Dermis microvascular lymphatic vessel endothelial cell (primary cell): Measurements from ENCODE around the gene PHACTR2. TPM values are rescaled to one million over a fixed set of nuclear protein-coding genes. Genes with fewer than 3 reads are reported as not detected.
"Not testable (repeated sequence)": the region's sequence is repeated elsewhere in the genome, so short reads cannot be mapped to it uniquely, and the experiment has no call there.

Experiments
- DNase-seq, 2 donors: peaks; one replicate each; pipeline versions ENCODE4 v3.0.0 to v3.0.0-alpha.2; 2010; ENCODE audit warnings: low read depth in 2 of 2
- total RNA-seq: library from RNA; depleted of rRNA; stranded (reverse); fragments of >200 nt; gene quantifications from 2 replicates; pipeline ENCODE4 v1.2.1, GENCODE V29; 2014

PHACTR2 gene
- total RNA-seq, 1 donor from 2014 or later: 163 TPM

DNA sequence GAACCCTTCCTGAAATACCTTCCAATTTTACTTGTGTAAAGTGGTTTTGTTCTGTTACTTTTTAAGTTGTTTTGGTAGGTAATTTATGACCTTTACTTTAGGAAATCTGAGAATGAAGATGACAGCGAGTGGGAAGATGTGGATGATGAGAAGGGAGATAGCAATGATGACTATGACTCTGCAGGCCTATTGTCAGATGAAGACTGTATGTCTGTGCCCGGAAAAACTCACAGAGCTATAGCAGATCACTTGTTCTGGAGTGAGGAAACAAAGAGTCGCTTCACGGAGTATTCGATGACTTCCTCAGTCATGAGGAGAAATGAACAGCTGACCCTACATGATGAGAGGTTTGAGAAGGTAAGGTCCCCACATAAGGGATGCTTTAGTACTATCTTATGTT, 179.9 kb downstream of the PHACTR2 start:
- DNase-seq: no peak

DNA sequence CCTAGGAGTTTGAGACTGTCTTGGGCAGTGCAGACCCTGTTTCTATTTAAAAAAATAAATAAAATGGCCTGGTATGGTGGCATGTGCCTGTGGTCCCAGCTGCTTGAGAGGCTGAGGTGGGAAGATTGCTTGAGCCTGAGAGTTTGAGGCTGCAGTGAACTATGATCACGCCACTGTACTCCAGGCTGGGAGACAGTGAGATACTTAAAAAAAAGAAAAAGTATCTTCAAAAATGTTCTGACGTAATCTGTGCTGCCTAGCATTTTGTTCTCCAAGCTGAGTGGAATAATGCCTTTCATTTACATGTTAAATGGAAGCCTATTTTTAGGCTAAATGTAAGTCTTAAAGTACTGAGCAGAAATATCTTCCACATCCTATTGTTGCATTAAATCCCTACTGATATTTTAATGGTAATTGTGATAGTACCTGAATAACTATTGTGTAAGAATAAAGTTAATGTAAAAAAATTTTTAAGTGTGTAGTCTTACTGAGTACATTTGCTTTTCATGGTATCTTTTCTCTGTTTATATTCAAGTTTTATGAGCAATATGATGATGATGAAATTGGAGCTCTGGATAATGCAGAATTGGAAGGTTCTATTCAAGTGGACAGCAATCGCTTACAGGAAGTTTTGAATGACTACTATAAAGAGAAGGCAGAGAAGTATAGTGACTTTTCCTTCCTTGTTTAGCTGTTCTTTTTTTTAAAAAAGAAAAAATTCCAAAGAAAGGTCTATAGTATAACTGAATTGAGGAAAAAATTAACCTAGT, 182.3 kb downstream of the PHACTR2 start:
- DNase-seq: no peak

DNA sequence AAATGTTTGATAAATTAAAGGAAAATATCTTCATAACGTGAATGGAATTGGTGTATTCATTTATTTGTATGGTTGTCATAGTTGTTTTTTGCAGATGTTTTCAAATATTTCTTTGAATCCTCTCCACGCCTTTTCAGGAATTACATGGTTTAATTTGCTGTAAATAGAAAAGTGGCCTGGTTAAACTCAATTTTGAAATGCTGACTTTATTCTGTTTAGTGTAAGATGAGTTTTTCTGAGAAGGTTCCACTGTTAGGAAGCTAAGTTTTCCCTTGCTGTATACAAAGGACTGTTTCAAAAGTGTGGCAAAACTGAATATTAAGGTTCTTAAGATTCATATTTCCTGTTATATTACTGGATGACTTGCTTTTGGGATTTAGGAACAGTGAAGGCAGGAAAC, 186.0 kb downstream of the PHACTR2 start:
- no peak for DNase-seq

DNA sequence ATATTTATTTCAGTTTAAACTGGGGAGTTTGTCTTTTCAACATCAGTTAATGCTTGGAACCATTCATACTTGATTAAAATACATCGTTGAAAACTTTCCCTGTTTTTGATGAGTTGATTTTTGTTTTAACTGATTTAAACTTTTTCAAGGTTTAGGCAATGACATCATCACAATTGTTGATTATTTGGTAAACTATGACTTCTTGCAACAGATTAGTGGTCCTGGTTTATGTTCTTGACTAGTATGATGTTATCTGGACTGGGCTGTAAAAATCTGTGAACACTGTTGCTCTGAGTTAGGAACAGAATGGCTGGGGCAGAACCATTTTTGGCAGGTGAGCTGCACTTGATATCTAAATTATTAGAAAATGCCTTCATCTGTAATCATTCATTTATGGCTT, 186.5 kb downstream of the PHACTR2 start, which contains the start of gene ZC2HC1B:
Gene ZC2HC1B (plus strand): TSS at position 241 of the 400 bp plus-strand sequence. CDS start 66 bp downstream, at position 307.
- no peak for DNase-seq

DNA sequence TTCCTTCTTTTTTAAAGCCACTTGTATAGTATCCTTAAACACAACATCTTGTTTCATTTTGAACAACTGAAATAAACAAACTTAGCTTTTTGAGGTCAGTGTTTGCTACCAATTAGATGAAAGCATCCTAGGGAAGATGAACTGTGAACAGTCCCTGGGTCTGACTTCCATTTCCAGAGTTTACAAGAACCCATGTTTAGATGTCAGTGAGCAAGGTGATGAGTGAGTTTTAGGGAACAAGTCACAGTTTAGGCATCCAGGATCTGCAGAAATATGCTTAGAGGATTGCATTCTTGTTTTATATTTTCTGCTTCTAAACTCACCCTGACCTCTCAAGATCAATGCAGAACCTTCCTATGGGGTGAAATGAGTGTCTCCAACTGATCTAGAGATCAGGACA, 189.5 kb downstream of the PHACTR2 start:
- DNase-seq: no peak

DNA sequence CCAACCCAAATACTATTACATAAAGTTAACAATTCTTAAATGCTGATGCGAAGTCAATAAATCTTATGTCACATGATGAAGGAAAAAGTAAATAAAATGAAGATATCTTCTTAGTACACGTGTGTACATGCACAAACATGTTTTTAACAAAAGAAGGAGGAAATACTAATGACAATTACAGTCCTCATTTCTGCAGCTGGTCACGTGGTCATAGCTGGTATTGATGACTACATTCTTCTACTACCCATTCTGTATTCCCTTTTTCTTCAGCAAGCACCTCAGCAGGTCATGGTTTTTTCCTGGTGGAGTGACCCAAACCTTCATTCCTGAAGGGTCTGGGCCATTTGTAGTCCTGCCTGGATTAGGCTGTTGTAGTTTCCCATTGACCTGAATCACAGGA, 191.0 kb downstream of the PHACTR2 start:
- not testable (repeated sequence) for DNase-seq

DNA sequence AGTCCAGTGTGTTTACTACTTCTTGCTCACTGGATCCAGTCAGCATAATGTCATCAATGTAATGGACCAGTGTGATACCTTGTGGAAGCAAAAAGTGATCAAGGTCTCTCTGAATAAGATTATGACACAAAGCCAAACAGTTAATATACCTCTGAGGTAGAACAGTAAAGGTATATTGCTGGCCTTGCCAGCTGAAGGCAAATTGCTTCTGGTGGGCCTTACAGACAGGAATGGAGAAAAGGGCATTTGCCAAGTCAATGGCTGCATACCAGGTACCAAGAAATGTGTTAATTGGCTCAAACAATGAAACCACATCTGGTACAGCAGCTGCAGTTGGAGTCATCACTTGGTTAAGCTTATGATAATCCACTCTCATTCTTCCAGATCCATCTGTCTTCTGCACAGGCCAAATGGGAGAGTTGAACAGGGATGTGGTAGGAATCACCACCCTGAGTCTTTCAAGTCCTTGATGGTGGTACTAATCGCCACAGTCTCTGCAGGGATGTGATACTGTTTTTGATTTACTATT, 193.5 kb downstream of the PHACTR2 start:
- not testable (repeated sequence) for DNase-seq

DNA sequence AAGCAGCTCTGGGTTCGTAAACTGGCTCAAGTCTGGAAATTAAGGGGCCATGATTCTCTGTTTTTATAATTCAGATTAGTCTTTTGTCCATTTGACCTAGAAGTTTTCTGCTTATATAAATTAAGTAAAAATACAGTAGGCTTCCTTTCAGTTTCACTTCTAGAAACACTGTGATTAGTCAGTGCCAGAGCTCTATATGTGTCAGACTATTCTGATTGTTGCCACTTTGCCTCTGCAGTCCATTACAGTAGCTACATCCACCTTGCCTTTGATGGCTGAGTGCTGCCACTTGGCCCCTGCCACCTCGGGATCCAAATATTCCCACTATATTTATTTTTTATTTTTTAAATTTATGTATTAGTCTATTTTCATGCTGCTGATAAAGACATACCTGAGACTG, 194.4 kb downstream of the PHACTR2 start:
- DNase-seq: no peak

DNA sequence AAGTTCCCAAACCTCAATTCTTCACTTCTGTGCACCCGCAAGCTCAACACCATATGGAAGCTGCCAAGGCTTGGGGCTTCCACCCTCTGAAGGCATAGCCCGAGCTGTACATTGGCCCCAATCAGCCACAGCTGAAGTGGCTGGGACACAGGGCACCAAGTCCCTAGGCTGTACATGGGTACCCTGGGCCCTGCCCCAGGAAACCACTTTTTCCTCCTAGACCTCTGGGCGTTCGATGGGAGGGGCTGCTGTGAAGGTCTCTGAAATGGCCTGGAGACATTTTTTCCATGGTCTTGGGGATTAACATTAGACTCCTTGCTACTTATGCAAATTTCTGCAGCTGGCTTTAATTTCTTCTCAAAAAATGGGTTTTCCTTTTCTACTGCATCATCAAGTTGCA, 195.8 kb downstream of the PHACTR2 start:
- DNase-seq: not testable (repeated sequence)

DNA sequence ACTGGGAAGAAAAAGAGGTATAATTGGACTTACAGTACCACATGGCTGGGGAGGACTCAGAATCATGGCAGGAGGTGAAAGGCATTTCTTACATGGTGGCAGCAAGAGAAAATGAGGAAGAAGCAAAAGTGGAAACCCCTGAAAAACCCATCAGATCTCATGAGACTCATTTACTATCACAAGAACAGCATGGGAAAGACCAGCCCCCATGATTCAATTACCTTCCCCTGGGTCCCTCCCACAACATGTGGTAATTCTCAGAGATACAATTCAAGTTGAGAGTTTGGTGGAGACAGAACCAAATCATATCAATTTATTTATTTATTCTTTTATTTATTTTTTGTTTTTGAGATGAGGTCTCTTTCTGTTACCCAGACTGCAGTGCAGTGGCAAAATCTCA, 196.7 kb downstream of the PHACTR2 start:
- DNase-seq: not testable (repeated sequence)

DNA sequence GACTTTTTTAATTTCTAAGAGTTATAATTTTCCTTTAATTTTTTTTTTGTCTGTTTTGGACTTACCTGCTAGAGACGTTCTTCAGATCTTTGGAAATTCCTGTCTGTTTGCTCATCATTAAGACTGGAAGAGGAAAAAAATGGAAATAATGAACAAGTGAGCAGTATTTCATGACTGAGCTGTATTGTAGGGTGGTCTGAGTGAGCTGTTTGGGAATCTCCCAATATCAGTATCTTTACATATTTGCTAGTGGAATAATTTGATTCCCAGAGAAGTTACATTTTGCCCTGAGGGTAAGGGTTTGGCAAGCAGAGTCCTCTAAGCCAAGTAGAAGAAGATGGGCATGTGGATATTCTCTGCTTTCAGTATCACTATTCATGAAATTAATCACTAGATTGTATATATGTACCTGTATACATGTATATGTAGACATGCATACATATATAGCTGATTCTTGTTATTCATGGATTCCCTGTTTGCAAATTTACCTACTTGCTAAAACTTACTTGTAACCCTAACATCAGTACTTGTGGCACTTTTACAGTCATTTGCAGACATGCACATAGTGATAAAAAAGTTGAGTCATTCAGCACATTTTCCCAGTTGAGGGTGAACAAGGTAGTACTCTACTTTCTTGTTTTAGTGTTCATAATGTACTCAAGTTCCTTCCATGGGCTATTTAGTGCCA, 200.0 kb downstream of the PHACTR2 start:
- no peak for DNase-seq

DNA sequence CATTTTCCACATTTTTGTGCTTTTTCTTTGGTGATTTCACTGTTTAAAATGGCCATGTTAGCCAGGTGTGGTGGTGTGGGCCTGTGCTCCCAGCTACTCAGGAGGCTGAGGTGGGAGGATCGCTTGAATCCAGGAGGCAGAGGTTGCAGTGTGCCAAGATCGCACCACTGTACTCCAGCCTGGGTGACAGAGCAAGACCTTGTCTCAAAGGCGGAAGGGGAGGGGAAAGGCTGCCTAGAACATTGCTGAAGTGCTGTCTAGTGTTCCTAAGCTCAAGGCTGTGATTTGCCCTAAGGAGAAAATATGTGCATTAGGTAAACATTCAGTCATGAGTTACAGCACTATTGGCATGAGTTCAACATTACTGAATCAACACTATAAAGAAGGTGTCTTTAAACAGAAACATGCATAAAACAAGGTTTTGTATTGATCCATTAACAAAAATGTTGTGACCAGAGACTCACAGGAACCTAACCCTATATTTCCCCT, 200.6 kb downstream of the PHACTR2 start:
- no peak for DNase-seq

DNA sequence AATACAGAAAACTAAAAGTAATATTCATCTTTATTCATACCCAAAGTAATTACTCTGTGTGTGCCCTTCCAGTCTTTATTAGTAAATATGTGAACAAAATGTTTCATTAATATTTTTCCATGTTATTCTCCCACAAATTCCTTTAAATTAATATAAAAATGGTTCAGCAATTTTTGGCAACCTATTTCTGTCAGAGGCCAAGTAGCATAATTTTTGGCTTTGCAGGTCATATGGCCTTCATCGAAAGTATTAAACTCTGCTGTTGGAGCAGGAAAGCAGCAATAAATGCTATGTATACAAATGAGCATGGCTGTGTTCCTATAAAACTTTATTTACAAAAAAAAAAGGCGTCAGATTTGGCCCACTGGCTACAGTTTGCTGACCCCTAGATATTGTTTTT, 202.6 kb downstream of the PHACTR2 start:
- DNase-seq: no peak

Other genes starting within 250 kb of the PHACTR2 start
- 2.2 and 3.7 TPM in 2 replicates for gene ADAT2, start 227.3 kb upstream of the PHACTR2 start, total RNA-seq
- 13.4 and 13.7 TPM in 2 replicates for gene PEX3, start 227.2 kb upstream of the PHACTR2 start, total RNA-seq
- 38.8 and 41.2 TPM in 2 replicates for gene FUCA2, start 166.2 kb upstream of the PHACTR2 start, total RNA-seq
- 10.4 and 11.8 TPM in 2 replicates for gene LTV1, start 165.4 kb downstream of the PHACTR2 start, total RNA-seq
- not detected in 2 replicates for gene ZC2HC1B, start 186.5 kb downstream of the PHACTR2 start, total RNA-seq